Endothelial cell of umbilical vein (primary cell): ENCODE results near the gene CENPP. TPM values are rescaled to one million over a fixed set of nuclear protein-coding genes. Genes with fewer than 3 reads are reported as not detected.

Experiments
- BruUV-seq: library from RNA; stranded (reverse); fragments of 400-500 nt; replicated peaks from 2 replicates; lab custom pipeline; 2021; lab: Mats Ljungman, UMichigan
- CTCF ChIA-PET: fragments of 300-600, 350-600 bp; sonication (Branson Sonifier 250); formaldehyde crosslinking; loops from one replicate; lab custom pipeline; 2021; ENCODE audit warnings: antibody characterized with exemption, inconsistent platforms; lab: Charles Lee
- POLR2A ChIA-PET: fragments of 300-600, 350-600 bp; sonication (Branson Sonifier 250); formaldehyde crosslinking; loops from one replicate; lab custom pipeline; 2021; ENCODE audit warnings: antibody characterized with exemption, inconsistent platforms; lab: Charles Lee
- DNase-seq: peaks from one replicate; pipeline ENCODE4 v3.0.0-alpha.2; 2011; ENCODE audit warnings: low read depth, low spot score
- FAIRE-seq: peaks from 2 replicates; lab custom pipeline; 2011; peaks lifted over from hg19 to GRCh38; lab: Jason Lieb, UNC
- H2AFZ ChIP-seq: 2 replicates; pipeline ENCODE4 v1.6.0; 2012; ENCODE audit warnings: low read depth, low read length, control low read depth, inconsistent platforms
- H3K27ac ChIP-seq: 2 replicates; pipeline ENCODE4 v1.5.1; 2011; ENCODE audit warnings: low read depth, mild to moderate bottlenecking, control low read depth, low read length, moderate library complexity; ENCODE audit not compliant: insufficient read depth
- H3K27me3 ChIP-seq, 2 experiments: 2 replicates each; pipeline versions ENCODE4 v1.6.0 to v1.6.1; 2011; ENCODE audit warnings: low read length in 2 of 2, mixed read lengths in 1 of 2; ENCODE audit not compliant: control insufficient read depth in 2 of 2, insufficient read depth in 2 of 2
- H3K36me3 ChIP-seq, 2 experiments: 2 replicates in 1 of 2; 3 replicates in 1 of 2; pipeline ENCODE4 v1.5.1; 2011; ENCODE audit warnings: low read length in 2 of 2, mild to moderate bottlenecking in 1 of 2, moderate library complexity in 1 of 2; ENCODE audit not compliant: control insufficient read depth in 2 of 2, insufficient read depth in 2 of 2; ENCODE audit errors: extremely low read depth in 1 of 2
- H3K4me1 ChIP-seq: 3 replicates; pipeline ENCODE4 v1.5.1; 2011; ENCODE audit warnings: mild to moderate bottlenecking, low read length; ENCODE audit not compliant: control insufficient read depth, insufficient read depth; ENCODE audit errors: extremely low read depth
- H3K4me2 ChIP-seq: 2 replicates; pipeline ENCODE4 v1.6.1; 2011; ENCODE audit warnings: low read length, control low read depth, mixed read lengths; ENCODE audit not compliant: insufficient read depth
- H3K4me3 ChIP-seq, 3 experiments: fragments of 200-600 bp in 1 of 3; sonication (generic), shearing (Covaris generic) in 1 of 3; replicated peaks in 1 of 3; 2 replicates each; pipeline ENCODE4 v1.5.1; 2011 to 2016; ENCODE audit warnings: control low read depth in 3 of 3, low read length in 3 of 3, mild to moderate bottlenecking in 2 of 3, inconsistent platforms in 1 of 3, low read depth in 1 of 3, moderate library complexity in 1 of 3; ENCODE audit not compliant: insufficient read depth in 1 of 3
- H3K79me2 ChIP-seq: 2 replicates; pipeline ENCODE4 v1.6.0; 2012; ENCODE audit warnings: low read length, inconsistent platforms; ENCODE audit not compliant: control insufficient read depth, insufficient read depth
- H3K9ac ChIP-seq: replicated peaks from 2 replicates; pipeline ENCODE3; 2011; ENCODE audit warnings: low read length, control low read depth; ENCODE audit not compliant: insufficient read depth; ENCODE audit errors: extremely low read depth
- H3K9me1 ChIP-seq: replicated peaks from 3 replicates; pipeline ENCODE4 v1.6.0; 2011; ENCODE audit warnings: mild to moderate bottlenecking, low read length; ENCODE audit not compliant: control insufficient read depth, insufficient read depth; ENCODE audit errors: extremely low read depth
- H3K9me3 ChIP-seq: replicated peaks from 2 replicates; pipeline ENCODE4 v1.5.1; 2012; ENCODE audit warnings: low read length, inconsistent platforms; ENCODE audit not compliant: control insufficient read depth, insufficient read depth
- H4K20me1 ChIP-seq: replicated peaks from 2 replicates; pipeline ENCODE3; 2011; ENCODE audit warnings: mild to moderate bottlenecking, low read length; ENCODE audit not compliant: control insufficient read depth, insufficient read depth; ENCODE audit errors: extremely low read depth
- EZH2 ChIP-seq: IDR thresholded peaks from 2 replicates; pipeline ENCODE4 v1.6.1; 2012; ENCODE audit warnings: borderline replicate concordance, low read depth, mild to moderate bottlenecking, moderate library complexity, low read length, inconsistent platforms; ENCODE audit not compliant: severe bottlenecking
- GATA2 ChIP-seq: IDR thresholded peaks from 2 replicates; pipeline ENCODE4 v1.7.0; 2011; ENCODE audit warnings: low read depth, mild to moderate bottlenecking, moderate library complexity, mixed read lengths, low read length; ENCODE audit not compliant: insufficient read length, insufficient read depth
- JUN ChIP-seq: IDR thresholded peaks from 2 replicates; pipeline ENCODE4 v1.6.1; 2011; ENCODE audit warnings: borderline replicate concordance, low read depth; ENCODE audit not compliant: insufficient read length, insufficient read depth
- POLR2A ChIP-seq: IDR thresholded peaks from 2 replicates; pipeline ENCODE4 v1.6.1; 2012; ENCODE audit warnings: low read depth, mild to moderate bottlenecking, control low read depth, low read length
- dilution Hi-C: fragments of 300-500 bp; cut with MboI; formaldehyde crosslinking; loops from one replicate; pipeline ENCODE4 v1.15.0; 2019; ENCODE audit warnings: low sequenced_read_pairs; ENCODE audit not compliant: extremely low pct_ligation_motif_present
- intact Hi-C: fragments of 100-400 bp; cut with micrococcal nuclease; formaldehyde crosslinking; loops from one replicate; pipeline ENCODE4 v1.10.0; 2022
- polyA plus RNA-seq, 4 experiments: library from polyadenylated mRNA; depleted of rRNA in 3 of 4; stranded (reverse) in 3 of 4; unstranded in 1 of 4; fragments of >200 nt; gene quantifications; 2 replicates each; pipeline versions ENCODE4 v1.2.1 to v1.2.3, GENCODE V29; 2011 to 2012; ENCODE audit warnings: missing spikeins in 1 of 4
- total RNA-seq: library from RNA; stranded (reverse); gene quantifications from 2 replicates; pipeline ENCODE4 v1.2.3, GENCODE V29; 2021
- TF ChIP-seq, protein P1 (sequence below), 2 donors: IDR thresholded peaks; 1 replicate in 1 of 2; 2 replicates in 1 of 2; pipeline ENCODE4 v1.5.1; 2011; ENCODE audit warnings: low read length in 2 of 2, mild to moderate bottlenecking in 2 of 2, moderate library complexity in 2 of 2, control low read depth in 1 of 2, inconsistent platforms in 1 of 2, low read depth in 1 of 2; ENCODE audit not compliant: insufficient read depth in 1 of 2; ENCODE audit errors: extremely low read depth in 1 of 2
- TF ChIP-seq, protein P2 (sequence below): IDR thresholded peaks from 2 replicates; pipeline ENCODE4 v1.6.1; 2011; ENCODE audit not compliant: insufficient read depth, insufficient read length

The CENPP gene
- total and polyA plus RNA-seq, 2 donors (not counting 3 experiments of a cell fraction or from before 2014, with no cell fraction given): 1.2 to 12.0 TPM

DNA sequence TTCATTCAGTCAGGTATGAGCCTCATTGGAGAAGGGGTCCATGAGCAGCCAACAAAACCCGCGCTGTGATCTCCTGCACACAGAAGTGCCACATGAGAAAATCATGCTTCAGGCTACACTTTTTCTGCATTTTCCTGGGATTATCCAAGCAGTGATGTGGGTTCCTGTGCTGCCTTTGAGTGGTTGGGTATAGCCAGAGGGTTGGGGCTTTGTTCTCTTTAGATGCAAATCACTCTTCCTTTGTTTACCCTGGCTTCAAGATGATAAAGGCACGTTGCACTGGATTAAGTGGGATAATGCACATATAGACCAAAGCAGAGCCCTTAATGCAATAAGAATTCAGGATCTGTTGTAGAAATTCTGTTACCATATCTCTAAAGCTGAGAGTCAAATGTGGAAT lies 191.3 kb downstream of the CENPP start:
- Histone ChIP-seq H3K9me1 (no peaks in the 10 kb centered on the region), H4K20me1 (no peaks in the 10 kb centered on the region), H3K9ac (no peak overlapping the region), H3K36me3 (no peaks in the 10 kb centered on the region), H3K79me2 (no peaks in the 10 kb centered on the region), H3K27ac (no peak overlapping the region), H3K4me3 (no peak overlapping the region), H3K4me1 (no peaks in the 10 kb centered on the region), H2AFZ (no peak overlapping the region), H3K27me3 (no peaks in the 10 kb centered on the region), H3K9me3 (no peaks in the 10 kb centered on the region), H3K4me2 (no peak overlapping the region)
- no TSS peak for BruUV-seq
- dilution Hi-C loops (no loop called here), intact Hi-C loops (no loop called here)
- FAIRE-seq (no peak), DNase-seq (no peak)
- CTCF ChIA-PET: interaction anchor here (1.0 kb wide), 3 partner anchors 10 to 22 kb away, joined by 3 read pairs; no protein-coding TSS in a partner anchor
- TF ChIP-seq POLR2A (no peak), GATA2 (no peak)
- TF ChIP-seq, protein P1, sequence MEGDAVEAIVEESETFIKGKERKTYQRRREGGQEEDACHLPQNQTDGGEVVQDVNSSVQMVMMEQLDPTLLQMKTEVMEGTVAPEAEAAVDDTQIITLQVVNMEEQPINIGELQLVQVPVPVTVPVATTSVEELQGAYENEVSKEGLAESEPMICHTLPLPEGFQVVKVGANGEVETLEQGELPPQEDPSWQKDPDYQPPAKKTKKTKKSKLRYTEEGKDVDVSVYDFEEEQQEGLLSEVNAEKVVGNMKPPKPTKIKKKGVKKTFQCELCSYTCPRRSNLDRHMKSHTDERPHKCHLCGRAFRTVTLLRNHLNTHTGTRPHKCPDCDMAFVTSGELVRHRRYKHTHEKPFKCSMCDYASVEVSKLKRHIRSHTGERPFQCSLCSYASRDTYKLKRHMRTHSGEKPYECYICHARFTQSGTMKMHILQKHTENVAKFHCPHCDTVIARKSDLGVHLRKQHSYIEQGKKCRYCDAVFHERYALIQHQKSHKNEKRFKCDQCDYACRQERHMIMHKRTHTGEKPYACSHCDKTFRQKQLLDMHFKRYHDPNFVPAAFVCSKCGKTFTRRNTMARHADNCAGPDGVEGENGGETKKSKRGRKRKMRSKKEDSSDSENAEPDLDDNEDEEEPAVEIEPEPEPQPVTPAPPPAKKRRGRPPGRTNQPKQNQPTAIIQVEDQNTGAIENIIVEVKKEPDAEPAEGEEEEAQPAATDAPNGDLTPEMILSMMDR (IDR thresholded peaks at IDR 0.05; ENCODE audit: extremely low read depth in 1 of 2, insufficient read depth in 1 of 2, low read depth in 1 of 2, low read length in 2 of 2): no peak
- TF ChIP-seq, protein P2, sequence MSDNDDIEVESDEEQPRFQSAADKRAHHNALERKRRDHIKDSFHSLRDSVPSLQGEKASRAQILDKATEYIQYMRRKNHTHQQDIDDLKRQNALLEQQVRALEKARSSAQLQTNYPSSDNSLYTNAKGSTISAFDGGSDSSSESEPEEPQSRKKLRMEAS: no peak
- POLR2A ChIA-PET: no interaction called here

DNA sequence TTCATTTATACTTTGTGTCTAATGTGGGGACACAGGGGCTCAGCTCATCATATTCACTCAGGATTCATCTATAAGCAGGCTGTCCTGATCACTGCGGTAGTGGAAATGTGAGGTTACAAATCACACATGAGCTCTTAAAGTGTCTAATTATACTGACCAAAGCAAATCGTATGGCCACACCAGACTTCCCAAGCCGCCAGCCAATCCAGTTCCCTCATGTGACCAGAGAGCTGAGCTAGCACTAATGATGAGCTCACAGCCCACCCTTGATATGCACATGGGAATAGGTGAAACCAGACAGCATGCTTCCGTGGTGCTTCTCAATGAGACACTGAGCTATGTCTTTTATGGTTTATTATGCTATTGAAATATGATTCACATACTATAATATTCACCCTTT lies 192.4 kb downstream of the CENPP start:
- Histone ChIP-seq H4K20me1 (no peaks in the 10 kb centered on the region), H3K79me2 (no peaks in the 10 kb centered on the region), H3K9me3 (no peaks in the 10 kb centered on the region), H2AFZ (no peak overlapping the region), H3K9ac (no peak overlapping the region), H3K27me3 (no peaks in the 10 kb centered on the region), H3K9me1 (no peaks in the 10 kb centered on the region), H3K4me2 (no peak overlapping the region), H3K36me3 (no peaks in the 10 kb centered on the region), H3K4me1 (no peaks in the 10 kb centered on the region), H3K4me3 (no peak overlapping the region), H3K27ac (no peak overlapping the region)
- dilution Hi-C loops: no loop called here
- intact Hi-C loops: no loop called here
- DNase-seq (no peak), FAIRE-seq (no peak)
- POLR2A ChIA-PET: no interaction called here
- CTCF ChIA-PET: interaction anchor here (1.0 to 1.2 kb wide), 3 partner anchors 18 to 38 kb away, joined by 3 read pairs; partner anchors contain the start of gene ECM2
- TF ChIP-seq, protein P2: no peak
- TF ChIP-seq JUN (no peak), GATA2 (no peak), POLR2A (no peak), EZH2 (no peak)
- TF ChIP-seq, protein P1 (IDR thresholded peaks at IDR 0.05; ENCODE audit: extremely low read depth in 1 of 2, insufficient read depth in 1 of 2, low read depth in 1 of 2, low read length in 2 of 2): no peak
- BruUV-seq: no TSS peak
